Measurements from ENCODE around the gene GAMT.
"Not testable (repeated sequence)": the region's sequence is repeated elsewhere in the genome, so short reads cannot be mapped to it uniquely, and the experiment has no call there.

Gene GAMT

GRCh38 chr19:1401138-1401888 lies at the start of gene GAMT:
Gene GAMT, minus strand, starts transcription at chr19:1401542. Its CDS starts 66 bp downstream, at chr19:1401476.
- peak; percentile 88 for DNase-seq (ENCODE audit: low spot score)

- peak; percentile 90 for DNase-seq (ENCODE audit: low spot score)
Observed at GRCh38 chr19:1449467-1450442, 48.4 kb upstream of the GAMT start, which contains the start of gene APC2. Gene APC2, plus strand, starts transcription at chr19:1450121. Its CDS starts 2,881 bp downstream, at chr19:1453002.

GRCh38 chr19:1447944-1448343 lies 46.6 kb upstream of the GAMT start:
- no peak for DNase-seq (ENCODE audit: low spot score)

GRCh38 chr19:1447504-1447903 lies 46.2 kb upstream of the GAMT start:
- DNase-seq (ENCODE audit: low spot score), result no peak

- peak; percentile 33 for DNase-seq (ENCODE audit: low spot score)
Observed at GRCh38 chr19:1446713-1447481, 45.6 kb upstream of the GAMT start.

- peak; percentile 72 for DNase-seq (ENCODE audit: low spot score)
Observed at GRCh38 chr19:1445932-1446712, 44.8 kb upstream of the GAMT start.

GRCh38 chr19:1445185-1445931 lies 44.0 kb upstream of the GAMT start:
- DNase-seq (ENCODE audit: low spot score), result peak; percentile 96

- no peak for DNase-seq (ENCODE audit: low spot score)
Observed at GRCh38 chr19:1441677-1442438, 40.5 kb upstream of the GAMT start.

- DNase-seq (ENCODE audit: low spot score), result no peak
Observed at GRCh38 chr19:1441022-1441426, 39.7 kb upstream of the GAMT start.

GRCh38 chr19:1440418-1440801 lies 39.1 kb upstream of the GAMT start:
- no peak for DNase-seq (ENCODE audit: low spot score)

- DNase-seq (ENCODE audit: low spot score), result not testable (repeated sequence)
Observed at GRCh38 chr19:1439525-1440417, 38.4 kb upstream of the GAMT start.

- no peak for DNase-seq (ENCODE audit: low spot score)
Observed at GRCh38 chr19:1438933-1439354, 37.6 kb upstream of the GAMT start.

- peak; percentile 99 for DNase-seq (ENCODE audit: low spot score)
Observed at GRCh38 chr19:1438035-1438932, 36.9 kb upstream of the GAMT start, which contains the start of gene RPS15. Gene RPS15, plus strand, starts transcription at chr19:1438396. Its CDS starts 30 bp downstream, at chr19:1438426.

GRCh38 chr19:1437609-1438008 lies 36.3 kb upstream of the GAMT start:
- no peak for DNase-seq (ENCODE audit: low spot score)

- no peak for DNase-seq (ENCODE audit: low spot score)
Observed at GRCh38 chr19:1435378-1435989, 34.1 kb upstream of the GAMT start.

GRCh38 chr19:1434577-1435060 lies 33.3 kb upstream of the GAMT start:
- DNase-seq (ENCODE audit: low spot score), result no peak

- DNase-seq (ENCODE audit: low spot score), result no peak
Observed at GRCh38 chr19:1434040-1434366, 32.7 kb upstream of the GAMT start.

Data from AG20443 (cell line).